ENCODE data around the gene AKR1E2. TPM values are rescaled to one million over a fixed set of nuclear protein-coding genes. Genes with fewer than 3 reads are reported as not detected.
A peak's percentile ranks its signal among the peaks of the same experiment; 100 is the strongest.

The AKR1E2 gene
- 5.9 TPM for total RNA-seq
- long read RNA-seq, partial matches to known transcripts = 0 of 3 reads
- long read RNA-seq, other reads (novel, unspliced or antisense) = 3 of 3 reads

DNA sequence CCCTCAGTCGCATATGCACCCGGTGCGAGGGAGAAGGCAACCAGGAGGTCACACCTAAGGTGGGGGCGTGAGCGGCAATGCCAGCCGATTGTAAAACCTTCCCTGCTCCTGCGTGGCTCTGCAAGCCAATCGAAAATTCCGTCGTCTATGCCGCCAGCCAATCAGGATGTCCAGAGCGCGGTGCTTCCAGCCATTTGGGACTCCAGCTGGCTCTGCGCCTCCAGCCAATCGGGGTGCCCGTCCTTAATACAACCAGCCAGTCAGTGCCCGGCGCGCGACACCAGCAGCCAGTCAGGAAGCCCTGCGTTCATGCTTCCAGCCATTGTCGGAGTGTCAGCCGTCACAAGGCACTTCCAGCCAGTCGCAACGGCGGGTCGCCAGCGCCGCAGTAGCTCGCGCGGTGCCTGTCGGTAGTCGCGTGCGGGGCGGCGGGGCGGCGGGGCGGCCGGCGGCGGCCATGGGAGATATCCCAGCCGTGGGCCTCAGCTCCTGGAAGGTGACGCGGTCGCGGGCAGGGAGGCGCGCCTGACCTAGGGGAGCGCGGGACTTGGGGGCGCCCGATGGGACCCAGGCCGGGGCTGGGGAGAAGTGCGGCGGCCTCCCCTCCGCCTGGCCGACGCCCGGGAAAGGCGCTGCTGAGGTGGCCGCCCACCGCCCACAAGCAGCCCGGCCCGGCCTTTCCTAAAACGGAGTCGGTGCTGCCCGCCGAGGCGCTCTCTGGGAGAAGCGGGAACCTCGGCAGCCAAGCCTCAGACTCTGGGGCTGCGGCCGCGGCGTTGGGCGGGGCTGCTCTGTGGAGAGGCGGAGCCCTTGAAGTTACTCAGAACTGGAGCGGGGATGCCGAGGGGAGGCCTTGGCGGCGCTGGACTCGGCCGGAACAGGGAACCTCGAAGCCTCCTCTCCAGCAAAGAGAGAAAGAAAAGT, at the start of gene AKR1E2:
Gene AKR1E2 (plus strand): TSS at position 340 of the 924 bp plus-strand sequence. CDS start 118 bp downstream, at position 458.
- peak within 1 kb of the TSS; percentile 77 for H3K4me3 ChIP-seq
- peaks cover 7% of the 10 kb centered on the region for H3K36me3 ChIP-seq
- H3K27me3 ChIP-seq (ENCODE audit: low read depth) = no peaks in the 10 kb centered on the region
- intact Hi-C loops (cut with micrococcal nuclease) = no loop called here
- peaks cover 21% of the 10 kb centered on the region for H3K4me1 ChIP-seq
- peak within 1 kb of the TSS; percentile 97 for H3K27ac ChIP-seq (replicated peaks)
- H3K9me3 ChIP-seq (replicated peaks) = no peaks in the 10 kb centered on the region
- TF ChIP-seq, protein P1, sequence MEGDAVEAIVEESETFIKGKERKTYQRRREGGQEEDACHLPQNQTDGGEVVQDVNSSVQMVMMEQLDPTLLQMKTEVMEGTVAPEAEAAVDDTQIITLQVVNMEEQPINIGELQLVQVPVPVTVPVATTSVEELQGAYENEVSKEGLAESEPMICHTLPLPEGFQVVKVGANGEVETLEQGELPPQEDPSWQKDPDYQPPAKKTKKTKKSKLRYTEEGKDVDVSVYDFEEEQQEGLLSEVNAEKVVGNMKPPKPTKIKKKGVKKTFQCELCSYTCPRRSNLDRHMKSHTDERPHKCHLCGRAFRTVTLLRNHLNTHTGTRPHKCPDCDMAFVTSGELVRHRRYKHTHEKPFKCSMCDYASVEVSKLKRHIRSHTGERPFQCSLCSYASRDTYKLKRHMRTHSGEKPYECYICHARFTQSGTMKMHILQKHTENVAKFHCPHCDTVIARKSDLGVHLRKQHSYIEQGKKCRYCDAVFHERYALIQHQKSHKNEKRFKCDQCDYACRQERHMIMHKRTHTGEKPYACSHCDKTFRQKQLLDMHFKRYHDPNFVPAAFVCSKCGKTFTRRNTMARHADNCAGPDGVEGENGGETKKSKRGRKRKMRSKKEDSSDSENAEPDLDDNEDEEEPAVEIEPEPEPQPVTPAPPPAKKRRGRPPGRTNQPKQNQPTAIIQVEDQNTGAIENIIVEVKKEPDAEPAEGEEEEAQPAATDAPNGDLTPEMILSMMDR (IDR thresholded peaks at IDR 0.05; ENCODE audit: borderline replicate concordance) = no peak
- DNase-seq = peak; percentile 95

DNA sequence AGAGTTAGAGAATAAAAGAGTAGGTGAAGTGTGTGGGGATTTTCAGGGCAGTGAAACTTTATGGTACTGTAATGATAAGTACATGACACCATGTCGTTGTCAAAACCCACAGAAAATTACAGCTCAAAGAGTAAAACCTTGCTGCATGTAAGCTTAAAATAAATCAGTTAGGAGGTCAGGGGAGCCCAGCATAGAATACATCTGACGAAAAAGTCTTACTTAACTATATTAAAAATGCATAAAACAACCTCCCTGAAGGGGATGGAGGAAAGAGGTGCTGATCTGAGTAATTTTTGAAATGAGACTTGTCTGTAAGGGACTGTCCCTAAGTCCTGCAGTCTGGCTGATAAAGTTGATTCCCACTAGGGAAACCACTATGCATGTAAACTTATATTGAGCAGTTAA, 49.8 kb upstream of the AKR1E2 start:
- H3K27me3 ChIP-seq (ENCODE audit: low read depth) = no peaks in the 10 kb centered on the region
- no peak overlapping the region for H3K27ac ChIP-seq (replicated peaks)
- peaks cover 19% of the 10 kb centered on the region for H3K4me1 ChIP-seq
- intact Hi-C loops (cut with micrococcal nuclease) = loop anchor here (10.0 kb wide), 1 partner anchor 1531 kb away; no protein-coding TSS in a partner anchor
- no peak for DNase-seq
- H3K4me3 ChIP-seq = no peak overlapping the region
- no peaks in the 10 kb centered on the region for H3K36me3 ChIP-seq
- no peaks in the 10 kb centered on the region for H3K9me3 ChIP-seq (replicated peaks)
- TF ChIP-seq, protein P1 (IDR thresholded peaks at IDR 0.05; ENCODE audit: borderline replicate concordance) = no peak

DNA sequence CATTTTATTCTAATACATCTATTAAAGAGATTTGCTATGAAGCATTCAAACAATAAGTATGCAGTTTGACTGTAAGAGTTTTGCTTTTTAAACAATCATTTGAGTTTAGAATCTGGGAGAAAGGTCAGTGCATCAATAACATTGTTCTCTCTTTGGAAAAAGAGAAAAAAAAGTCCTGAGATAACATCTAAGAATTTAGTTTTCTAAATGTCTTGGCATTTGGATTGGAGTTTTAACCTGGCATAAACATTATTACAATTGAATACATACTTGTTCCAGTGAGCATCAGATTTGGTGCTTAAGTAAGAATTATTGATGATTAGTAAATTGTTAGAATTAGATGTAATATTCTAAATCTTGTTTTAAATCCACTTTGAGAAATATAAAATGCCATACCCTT, 47.2 kb upstream of the AKR1E2 start:
- Histone ChIP-seq H3K4me1 (peaks cover 10% of the 10 kb centered on the region), H3K27me3 (ENCODE audit: low read depth) (no peaks in the 10 kb centered on the region), H3K36me3 (no peaks in the 10 kb centered on the region), H3K27ac (replicated peaks) (peak overlapping the region; percentile 31), H3K4me3 (no peak overlapping the region), H3K9me3 (replicated peaks) (no peaks in the 10 kb centered on the region)
- intact Hi-C loops (cut with micrococcal nuclease) = loop anchor here (10.0 kb wide), 1 partner anchor 1534 kb away; no protein-coding TSS in a partner anchor
- no peak for DNase-seq
- TF ChIP-seq, protein P1 (IDR thresholded peaks at IDR 0.05; ENCODE audit: borderline replicate concordance) = no peak

DNA sequence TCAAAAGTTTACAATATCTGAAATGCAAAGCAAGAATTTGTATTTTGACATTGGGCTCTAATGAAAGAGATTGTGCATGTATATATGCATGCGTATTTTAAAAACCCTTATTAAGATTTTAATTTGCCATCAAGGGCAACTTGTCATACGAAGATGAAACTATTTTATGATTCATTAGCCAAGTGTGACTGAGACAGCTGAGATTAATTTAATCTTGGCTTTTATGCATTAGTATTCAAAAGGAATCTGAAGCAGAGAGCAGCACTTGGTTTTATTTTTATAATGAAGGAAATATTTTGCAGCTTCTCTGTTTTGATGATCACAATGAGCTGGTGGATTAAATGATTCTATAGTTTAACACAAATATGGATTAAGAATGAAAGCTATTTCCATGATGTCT, 45.9 kb upstream of the AKR1E2 start:
- H3K9me3 ChIP-seq (replicated peaks) = no peaks in the 10 kb centered on the region
- TF ChIP-seq, protein P1 (IDR thresholded peaks at IDR 0.05; ENCODE audit: borderline replicate concordance) = no peak
- H3K27me3 ChIP-seq (ENCODE audit: low read depth) = no peaks in the 10 kb centered on the region
- intact Hi-C loops (cut with micrococcal nuclease) = no loop called here
- H3K36me3 ChIP-seq = no peaks in the 10 kb centered on the region
- peak overlapping the region; percentile 50 for H3K27ac ChIP-seq (replicated peaks)
- peaks cover 10% of the 10 kb centered on the region for H3K4me1 ChIP-seq
- peak overlapping the region; percentile 9 for H3K4me3 ChIP-seq
- no peak for DNase-seq

DNA sequence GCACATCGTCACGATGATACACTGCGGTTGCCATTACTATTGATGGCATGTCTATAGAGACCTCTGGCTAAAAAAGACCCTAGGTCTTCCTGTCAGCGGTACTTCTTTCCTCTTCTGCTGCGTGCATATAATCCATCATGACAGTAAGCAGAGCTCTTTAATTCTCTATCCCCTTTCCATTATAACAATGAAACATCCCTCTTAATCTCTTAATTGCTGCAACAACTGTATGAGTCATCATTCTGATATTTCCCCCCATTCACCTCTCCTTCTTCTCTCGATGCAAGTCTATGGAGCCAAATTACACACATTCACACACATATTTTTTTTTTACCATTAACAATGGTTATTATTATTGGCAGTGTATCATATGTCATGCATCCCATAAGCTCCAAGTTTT, 45.2 kb upstream of the AKR1E2 start:
- H3K4me1 ChIP-seq = peaks cover 10% of the 10 kb centered on the region
- no peak for DNase-seq
- intact Hi-C loops (cut with micrococcal nuclease) = no loop called here
- H3K27me3 ChIP-seq (ENCODE audit: low read depth) = no peaks in the 10 kb centered on the region
- H3K27ac ChIP-seq (replicated peaks) = peak overlapping the region; percentile 50
- TF ChIP-seq, protein P1 (IDR thresholded peaks at IDR 0.05; ENCODE audit: borderline replicate concordance) = no peak
- no peaks in the 10 kb centered on the region for H3K9me3 ChIP-seq (replicated peaks)
- no peaks in the 10 kb centered on the region for H3K36me3 ChIP-seq
- peak overlapping the region; percentile 9 for H3K4me3 ChIP-seq
